ENCODE results near the gene TMEM184A.

The TMEM184A gene

GRCh38 chr7:1567049-1567771, 11.2 kb upstream of the TMEM184A start:
- DNase-seq: no peak

- DNase-seq: no peak
These were observed 10.7 kb upstream of the TMEM184A start for GRCh38 chr7:1566687-1567048.

GRCh38 chr7:1564603-1565022, 8.6 kb upstream of the TMEM184A start:
- no peak for DNase-seq

GRCh38 chr7:1563981-1564602, 8.1 kb upstream of the TMEM184A start:
- no peak for DNase-seq

GRCh38 chr7:1562597-1563051, 6.6 kb upstream of the TMEM184A start:
- no peak for DNase-seq

GRCh38 chr7:1562116-1562515, 6.1 kb upstream of the TMEM184A start:
- DNase-seq: no peak

- no peak for DNase-seq
These were observed 5.3 kb upstream of the TMEM184A start for GRCh38 chr7:1561036-1561940.

GRCh38 chr7:1560620-1561031, 4.6 kb upstream of the TMEM184A start:
- DNase-seq: no peak

GRCh38 chr7:1559626-1560590, 3.9 kb upstream of the TMEM184A start:
- no peak for DNase-seq

GRCh38 chr7:1558841-1559625, 3.0 kb upstream of the TMEM184A start:
- DNase-seq: no peak

GRCh38 chr7:1558181-1558811, 2.3 kb upstream of the TMEM184A start:
- no peak for DNase-seq

- DNase-seq: no peak
These were observed 1.8 kb upstream of the TMEM184A start for GRCh38 chr7:1557771-1558170.

- no peak for DNase-seq
These were observed 1.0 kb upstream of the TMEM184A start for GRCh38 chr7:1557006-1557405.

- no peak for DNase-seq
These were observed 776 bp downstream of the TMEM184A start for GRCh38 chr7:1555046-1555812.

- DNase-seq: no peak
These were observed 1.5 kb downstream of the TMEM184A start for GRCh38 chr7:1554333-1555045.

GRCh38 chr7:1553512-1554210, 2.3 kb downstream of the TMEM184A start:
- no peak for DNase-seq

GRCh38 chr7:1552200-1552599, 3.8 kb downstream of the TMEM184A start:
- DNase-seq: no peak

- DNase-seq: no peak
These were observed 5.2 kb downstream of the TMEM184A start for GRCh38 chr7:1550846-1551155.
